IMR-90 (cell line): Measurements from ENCODE around the gene MTHFSD. TPM values are rescaled to one million over a fixed set of nuclear protein-coding genes. Genes with fewer than 3 reads are reported as not detected.

ENCODE experiments used
- ATAC-seq: fragments of 200-7000 bp; cut with Tn5 transposase; 2 replicates; pipeline ENCODE4 v1.9.1; 2020; ENCODE audit warnings: low read depth, mild to moderate bottlenecking, moderate library complexity
- BruUV-seq: library from RNA; stranded (reverse); fragments of 400-500 nt; replicated peaks from 2 replicates; lab custom pipeline; 2021; lab: Mats Ljungman, UMichigan
- CTCF ChIA-PET: fragments of 300-600 bp; formaldehyde crosslinking; extraction: SDS; loops from one replicate; lab custom pipeline; 2021; ENCODE audit warnings: antibody characterized with exemption; lab: Yijun Ruan, JAX
- POLR2A ChIA-PET: fragments of 300-600 bp; sonication (Branson Sonifier 250); formaldehyde crosslinking; loops from one replicate; lab custom pipeline; 2022; ENCODE audit warnings: antibody characterized with exemption; ENCODE audit not compliant: unreplicated experiment; lab: Charles Lee
- DNase-seq: peaks from one replicate; pipeline ENCODE4 v3.0.0; 2013
- H2AFZ ChIP-seq: replicated peaks from 2 replicates; pipeline ENCODE3; 2013; ENCODE audit warnings: low read length, mild to moderate bottlenecking; ENCODE audit not compliant: poor library complexity
- H2AK5ac ChIP-seq: 2 replicates; pipeline ENCODE4 v1.6.1; 2013; ENCODE audit warnings: low read depth, low read length, inconsistent platforms
- H2AK9ac ChIP-seq: replicated peaks from 2 replicates; pipeline ENCODE3; 2013; ENCODE audit warnings: mild to moderate bottlenecking, low read depth, low read length, moderate library complexity; ENCODE audit not compliant: poor library complexity
- H2BK120ac ChIP-seq: 2 replicates; pipeline ENCODE4 v1.6.1; 2013; ENCODE audit warnings: low read depth, low read length, inconsistent platforms
- H2BK15ac ChIP-seq: 3 replicates; pipeline ENCODE4 v1.6.1; 2013; ENCODE audit warnings: low read depth, low read length, inconsistent platforms
- H2BK20ac ChIP-seq: 2 replicates; pipeline ENCODE4 v1.6.1; 2013; ENCODE audit warnings: low read depth, mild to moderate bottlenecking, inconsistent platforms, low read length, moderate library complexity
- H2BK5ac ChIP-seq: 2 replicates; pipeline ENCODE4 v1.6.1; 2013; ENCODE audit warnings: mild to moderate bottlenecking, low read depth, low read length, inconsistent platforms; ENCODE audit not compliant: poor library complexity, severe bottlenecking
- H3K14ac ChIP-seq: replicated peaks from 2 replicates; pipeline ENCODE4 v1.6.1; 2013; ENCODE audit warnings: low read depth, low read length, inconsistent platforms
- H3K18ac ChIP-seq: 2 replicates; pipeline ENCODE4 v1.6.1; 2013; ENCODE audit warnings: low read depth, low read length, control low read depth
- H3K23ac ChIP-seq: 2 replicates; pipeline ENCODE4 v1.6.1; 2013; ENCODE audit warnings: low read depth, low read length, inconsistent platforms
- H3K27ac ChIP-seq: 2 replicates; pipeline ENCODE4 v1.5.1; 2013; ENCODE audit warnings: mild to moderate bottlenecking, control low read depth, low read length; ENCODE audit not compliant: insufficient read depth
- H3K27me3 ChIP-seq: 2 replicates; pipeline ENCODE4 v1.6.1; 2013; ENCODE audit warnings: low read length; ENCODE audit not compliant: control insufficient read depth, insufficient read depth
- H3K36me3 ChIP-seq: 2 replicates; pipeline ENCODE4 v1.6.1; 2013; ENCODE audit warnings: low read length, mixed read lengths; ENCODE audit not compliant: control insufficient read depth, insufficient read depth
- H3K4ac ChIP-seq: 2 replicates; pipeline ENCODE4 v1.6.1; 2013; ENCODE audit warnings: low read depth, low read length, inconsistent platforms
- H3K4me1 ChIP-seq: 2 replicates; pipeline ENCODE4 v1.6.1; 2013; ENCODE audit warnings: low read length, mixed read lengths; ENCODE audit not compliant: control insufficient read depth, insufficient read depth
- H3K4me2 ChIP-seq: 2 replicates; pipeline ENCODE4 v1.6.1; 2013; ENCODE audit warnings: low read depth, mild to moderate bottlenecking, control low read depth, low read length, moderate library complexity
- H3K4me3 ChIP-seq: 2 replicates; pipeline ENCODE4 v1.5.1; 2013; ENCODE audit warnings: low read depth, mild to moderate bottlenecking, control low read depth, low read length, moderate library complexity; ENCODE audit not compliant: insufficient read depth
- H3K56ac ChIP-seq: 2 replicates; pipeline ENCODE4 v1.6.1; 2013; ENCODE audit warnings: low read length, inconsistent platforms; ENCODE audit not compliant: insufficient read depth; ENCODE audit errors: extremely low read depth
- H3K79me1 ChIP-seq, 2 experiments: 2 replicates each; pipeline ENCODE4 v1.6.1; 2013; ENCODE audit warnings: low read length in 2 of 2, inconsistent platforms in 1 of 2, low read depth in 1 of 2
- H3K9ac ChIP-seq: 2 replicates; pipeline ENCODE4 v1.6.1; 2013; ENCODE audit warnings: low read depth, low read length, control low read depth
- H3K9me1 ChIP-seq: 2 replicates; pipeline ENCODE4 v1.6.1; 2013; ENCODE audit warnings: low read length, inconsistent platforms; ENCODE audit not compliant: insufficient read depth
- H3K9me3 ChIP-seq: 2 replicates; pipeline ENCODE4 v1.6.1; 2013; ENCODE audit warnings: low read length; ENCODE audit not compliant: control insufficient read depth, insufficient read depth
- H4K20me1 ChIP-seq: 2 replicates; pipeline ENCODE4 v1.6.1; 2013; ENCODE audit warnings: low read length, inconsistent platforms; ENCODE audit not compliant: insufficient read depth
- H4K5ac ChIP-seq: 2 replicates; pipeline ENCODE4 v1.6.1; 2013; ENCODE audit warnings: mild to moderate bottlenecking, low read depth, low read length, control low read depth
- H4K8ac ChIP-seq, 2 experiments: 2 replicates each; pipeline ENCODE4 v1.6.1; 2013; ENCODE audit warnings: low read depth in 2 of 2, low read length in 2 of 2, control low read depth in 1 of 2, inconsistent platforms in 1 of 2
- H4K91ac ChIP-seq: 2 replicates; pipeline ENCODE4 v1.6.1; 2013; ENCODE audit warnings: low read depth, low read length, inconsistent platforms; ENCODE audit not compliant: insufficient read depth
- CHD1 ChIP-seq: IDR thresholded peaks from 2 replicates; pipeline ENCODE4 v1.6.1; 2012; ENCODE audit warnings: low read depth, low read length, improper control_type of control experiment
- ELK1 ChIP-seq: fragments of 150-350 bp; IDR thresholded peaks from 2 replicates; pipeline ENCODE4 v1.6.1; 2016; ENCODE audit warnings: low read depth, mild to moderate bottlenecking, low read length, moderate library complexity, borderline replicate concordance
- MAZ ChIP-seq: IDR thresholded peaks from 2 replicates; pipeline ENCODE4 v1.6.1; 2012; ENCODE audit warnings: low read depth, mild to moderate bottlenecking, low read length, improper control_type of control experiment, moderate library complexity, borderline replicate concordance
- WGBS, 2 experiments: methylation state at CpG; one replicate each; pipeline versions ENCODE4 v1.1.5 to v1.1.7; 2013; ENCODE audit warnings: missing lambda C conversion rate in 2 of 2; ENCODE audit not compliant: insufficient read length in 1 of 2; ENCODE audit errors: extremely low coverage in 2 of 2; 5-methylcytosine and 5-hydroxymethylcytosine counted together
- dilution Hi-C: fragments of 300-500 bp; cut with HindIII; formaldehyde crosslinking; loops from one replicate; pipeline ENCODE4 v1.14.3; 2018; ENCODE audit warnings: low sequenced_read_pairs; ENCODE audit not compliant: unreplicated experiment
- in situ Hi-C: fragments of 300-500 bp; cut with MboI; formaldehyde crosslinking; loops from 3 replicates; pipeline ENCODE4 v1.14.3; 2019; ENCODE audit warnings: low sequenced_read_pairs, inconsistent platforms, mixed read lengths
- intact Hi-C: fragments of 100-400 bp; cut with micrococcal nuclease; formaldehyde crosslinking; loops from 2 replicates; pipeline ENCODE4 v1.10.0; 2022
- polyA plus RNA-seq, 3 experiments: library from polyadenylated mRNA; depleted of rRNA; stranded (reverse); fragments of >200 nt; gene quantifications; 2 replicates each; pipeline ENCODE4 v1.2.3, GENCODE V29; 2012; ENCODE audit warnings: low replicate concordance in 1 of 3
- total RNA-seq: library from RNA; depleted of rRNA; stranded (reverse); fragments of >200 nt; gene quantifications from 2 replicates; pipeline ENCODE4 v1.2.3, GENCODE V29; 2012

MTHFSD gene
- total and polyA plus RNA-seq, 2 of the 4 experiments (the other 2 are of a cell fraction) = 8.2 to 16.8 TPM

- H2AK9ac ChIP-seq = peak overlapping the region; percentile 11
- H2BK20ac ChIP-seq = no peak overlapping the region
- no peak for ATAC-seq
- dilution Hi-C loops = no loop called here
- peak overlapping the region; percentile 52; the same call in 1 of the 2 replicates for H3K4me2 ChIP-seq
- no peaks in the 10 kb centered on the region for H3K9me3 ChIP-seq
- TSS peak; percentile 73 for BruUV-seq
- H3K9me1 ChIP-seq = no peaks in the 10 kb centered on the region
- POLR2A ChIA-PET = interaction anchor here (0.6 kb wide), 2 partner anchors 10 to 598 kb away, joined by 3 read pairs; no protein-coding TSS in a partner anchor
- peaks cover 0 to 17% of the 10 kb centered on the region in 2 experiments; a peak in 2 of 4 replicates for H3K79me1 ChIP-seq
- H3K14ac ChIP-seq = peak overlapping the region; percentile 96
- H2AK5ac ChIP-seq = peak overlapping the region; percentile 18; the same call in 1 of the 2 replicates
- H2BK120ac ChIP-seq = peak overlapping the region; percentile 83
- H3K9ac ChIP-seq = peak overlapping the region; percentile 100
- peaks cover 11% of the 10 kb centered on the region for H3K4me1 ChIP-seq
- H4K91ac ChIP-seq = peak overlapping the region; percentile 91
- H3K56ac ChIP-seq = peak overlapping the region; percentile 98
- H4K5ac ChIP-seq = peak overlapping the region; percentile 69; the same call in 1 of the 2 replicates
- peak overlapping the region; percentile 93 for H3K4ac ChIP-seq
- H3K36me3 ChIP-seq = peaks cover 67% of the 10 kb centered on the region
- no peak overlapping the region for H2BK15ac ChIP-seq
- peak overlapping the region; percentile 97 for H2BK5ac ChIP-seq
- intact Hi-C loops = no loop called here
- H2AFZ ChIP-seq = no peak overlapping the region
- H4K20me1 ChIP-seq = peaks cover 56% of the 10 kb centered on the region
- peak overlapping the region; percentile 96 for H3K18ac ChIP-seq
- peak overlapping the region; percentile 99 for H3K4me3 ChIP-seq
- CTCF ChIA-PET = no interaction called here
- in situ Hi-C loops = loop anchor here (5.0 kb wide), 1 partner anchor 291 kb away; no protein-coding TSS in a partner anchor
- WGBS, 2 experiments = 0% methylated on average over 15 of the region's 35 CpGs; no CpG with 5 or more reads in 1 of the 2 experiments
- DNase-seq = no peak
- peak overlapping the region; percentile 98 for H3K23ac ChIP-seq
- H4K8ac ChIP-seq = peak overlapping the region; percentile 62 to 77
- H3K27me3 ChIP-seq = no peaks in the 10 kb centered on the region
- TF ChIP-seq ELK1 (no peak), CHD1 (peak; percentile 25; the same call in 1 of the 2 replicates), MAZ (0 out of 2 replicates have a peak, but pooled peaks have one; percentile 9)
- peak overlapping the region; percentile 100 for H3K27ac ChIP-seq
Observed at GRCh38 chr16:86513471-86514277, 41.4 kb downstream of the MTHFSD start.
